ENCODE results near the gene KPNA1. TPM values are rescaled to one million over a fixed set of nuclear protein-coding genes. Genes with fewer than 3 reads are reported as not detected.

Gene KPNA1
- total and polyA plus RNA-seq, 7 donors = 9.6 to 50.1 (median 34.9) TPM

- DNase-seq = no peak
- Histone ChIP-seq H3K27me3 (no peaks in the 10 kb centered on the region), H3K36me3 (peaks cover 0 to 70% (median 21%) of the 10 kb centered on the region in 4 donors), H3K4me1 (peaks cover 0 to 19% (median 15%) of the 10 kb centered on the region in 4 donors), H3K27ac (no peak overlapping the region), H3K9me3 (no peaks in the 10 kb centered on the region), H3K4me3 (no peak overlapping the region)
- intact Hi-C loops (cut with DNase I) = loop anchor here (10.0 kb wide), 1 partner anchor 104 kb away; the partner anchor contains the start of gene KPNA1
- TF ChIP-seq EP300 (IDR thresholded peaks at IDR 0.05) (no peak), CTCF (IDR thresholded peaks at IDR 0.05) (no peak), POLR2A (IDR thresholded peaks at IDR 0.05) (no peak)
- 89 to 94% methylated on average over 6 of the region's 6 CpGs for WGBS, 2 donors
These were observed 104.1 kb downstream of the KPNA1 start for GRCh38 chr3:122410639-122411038.

- DNase-seq = no peak
- WGBS, 2 donors = 91% methylated on average over 4 of the region's 4 CpGs
- TF ChIP-seq CTCF (IDR thresholded peaks at IDR 0.05) (no peak), EP300 (IDR thresholded peaks at IDR 0.05) (no peak)
- peaks cover 0 to 15% (median 11%) of the 10 kb centered on the region in 4 donors for H3K4me1 ChIP-seq
- no peak overlapping the region for H3K4me3 ChIP-seq
- intact Hi-C loops (cut with DNase I) = loop anchor here (10.0 kb wide), 1 partner anchor 105 kb away; the partner anchor contains the start of gene KPNA1
- no peak overlapping the region for H3K27ac ChIP-seq
- H3K9me3 ChIP-seq = no peaks in the 10 kb centered on the region
- H3K27me3 ChIP-seq = no peaks in the 10 kb centered on the region
- peaks cover 0 to 75% (median 21%) of the 10 kb centered on the region in 4 donors for H3K36me3 ChIP-seq
These were observed 104.6 kb downstream of the KPNA1 start for GRCh38 chr3:122410111-122410510.

GRCh38 chr3:122409446-122409845 lies 105.3 kb downstream of the KPNA1 start:
- Histone ChIP-seq H3K27ac (no peak overlapping the region), H3K36me3 (peaks cover 0 to 82% (median 21%) of the 10 kb centered on the region in 4 donors), H3K4me1 (peaks cover 0 to 8% (median 4%) of the 10 kb centered on the region in 4 donors), H3K27me3 (no peaks in the 10 kb centered on the region), H3K4me3 (no peak overlapping the region), H3K9me3 (no peaks in the 10 kb centered on the region)
- no peak for TF ChIP-seq CTCF (IDR thresholded peaks at IDR 0.05)
- no peak for TF ChIP-seq POLR2A (IDR thresholded peaks at IDR 0.05)
- TF ChIP-seq EP300 (IDR thresholded peaks at IDR 0.05) = no peak
- no peak for TF ChIP-seq POLR2AphosphoS5 (IDR thresholded peaks at IDR 0.05)
- WGBS, 2 donors = 65 to 76% methylated on average over 6 of the region's 6 CpGs
- intact Hi-C loops (cut with DNase I) = no loop called here
- DNase-seq = no peak

GRCh38 chr3:122407946-122408345 lies 106.8 kb downstream of the KPNA1 start:
- TF ChIP-seq POLR2A (IDR thresholded peaks at IDR 0.05) (no peak), POLR2AphosphoS5 (IDR thresholded peaks at IDR 0.05) (no peak), EP300 (IDR thresholded peaks at IDR 0.05) (no peak), CTCF (IDR thresholded peaks at IDR 0.05) (no peak)
- Histone ChIP-seq H3K27me3 (no peaks in the 10 kb centered on the region), H3K9me3 (no peaks in the 10 kb centered on the region), H3K36me3 (peaks cover 0 to 94% (median 21%) of the 10 kb centered on the region in 4 donors), H3K4me3 (no peak overlapping the region), H3K27ac (no peak overlapping the region), H3K4me1 (peaks cover 0 to under 1% (median 0%) of the 10 kb centered on the region in 4 donors)
- intact Hi-C loops (cut with DNase I) = no loop called here
- DNase-seq = no peak
- 92% methylated on average over 1 of the region's 1 CpG for WGBS, 2 donors

GRCh38 chr3:122406198-122406597 lies 108.5 kb downstream of the KPNA1 start:
- Histone ChIP-seq H3K27me3 (no peaks in the 10 kb centered on the region), H3K4me3 (no peak overlapping the region), H3K36me3 (peaks cover 0 to 84% (median 21%) of the 10 kb centered on the region in 4 donors), H3K4me1 (no peaks in the 10 kb centered on the region), H3K9me3 (no peaks in the 10 kb centered on the region), H3K27ac (no peak overlapping the region)
- TF ChIP-seq POLR2A (IDR thresholded peaks at IDR 0.05) (no peak), CTCF (IDR thresholded peaks at IDR 0.05) (no peak), EP300 (IDR thresholded peaks at IDR 0.05) (no peak), POLR2AphosphoS5 (IDR thresholded peaks at IDR 0.05) (no peak)
- intact Hi-C loops (cut with DNase I) = no loop called here
- no peak for DNase-seq
- 81 to 89% methylated on average over 4 of the region's 4 CpGs for WGBS, 2 donors
